HCT116 (cell line): ENCODE measurements around the gene TDG. TPM values are rescaled to one million over a fixed set of nuclear protein-coding genes. Genes with fewer than 3 reads are reported as not detected.

Experiments used
- ATAC-seq: fragments of 200-7000 bp; cut with Tn5 transposase; 2 replicates; pipeline ENCODE4 v1.9.1; 2020; ENCODE audit warnings: mild to moderate bottlenecking, moderate library complexity
- BruUV-seq: library from RNA; stranded (reverse); fragments of 400-500 nt; replicated peaks from 2 replicates; lab custom pipeline; 2021; lab: Mats Ljungman, UMichigan
- CTCF ChIA-PET: fragments of 300-600 bp; sonication (Branson Sonifier 250); formaldehyde crosslinking; loops from one replicate; lab custom pipeline; 2021; ENCODE audit warnings: antibody characterized with exemption; lab: Charles Lee
- POLR2A ChIA-PET: fragments of 300-600, 350-600 bp; sonication (Branson Sonifier 250); formaldehyde crosslinking; loops from one replicate; lab custom pipeline; 2021; ENCODE audit warnings: antibody characterized with exemption; lab: Charles Lee
- RAD21 ChIA-PET, 2 experiments: fragments of 300-600 bp; sonication (Branson Sonifier 250); formaldehyde crosslinking; loops; one replicate each; lab custom pipeline; 2023; ENCODE audit warnings: low total read pairs in 2 of 2; ENCODE audit not compliant: uncharacterized antibody in 2 of 2, unreplicated experiment in 2 of 2, low non-redundant PET in 1 of 2; lab: Charles Lee
- DNase-seq: peaks from one replicate; pipeline ENCODE4 v3.0.0-alpha.2; 2010; ENCODE audit warnings: low read depth, low spot score
- H2AFZ ChIP-seq: fragments of 200-600 bp; shearing (Covaris generic), sonication (generic); 2 replicates; pipeline ENCODE4 v1.6.1; 2017; ENCODE audit warnings: low read depth, mixed run types, mixed read lengths, antibody characterized with exemption, low read length; ENCODE audit not compliant: poor library complexity, severe bottlenecking
- H3K27ac ChIP-seq: 2 replicates; pipeline ENCODE4 v1.5.1; 2012; ENCODE audit warnings: low read depth, low read length
- H3K27me3 ChIP-seq: fragments of 200-600 bp; sonication (generic); 2 replicates; pipeline ENCODE4 v1.6.1; 2016; ENCODE audit warnings: mixed run types, low read length, mixed read lengths; ENCODE audit not compliant: insufficient read depth
- H3K36me3 ChIP-seq, 2 experiments: fragments of 200-500 bp in 1 of 2; fragments of 200-600 bp in 1 of 2; sonication (Bioruptor generic) in 1 of 2; sonication (generic) in 1 of 2; 2 replicates each; pipeline versions ENCODE4 v1.5.1 to v1.6.1; 2014 to 2016; ENCODE audit warnings: low read length in 2 of 2, inconsistent platforms in 1 of 2, mixed read lengths in 1 of 2, mixed run types in 1 of 2; ENCODE audit not compliant: insufficient read depth in 2 of 2, control insufficient read depth in 1 of 2
- H3K4me1 ChIP-seq, 2 experiments: fragments of 200-600 bp in 1 of 2; sonication (generic) in 1 of 2; 2 replicates each; pipeline versions ENCODE4 v1.5.1 to v1.6.1; 2012 to 2017; ENCODE audit warnings: low read length in 2 of 2, inconsistent platforms in 1 of 2, mild to moderate bottlenecking in 1 of 2, mixed read lengths in 1 of 2, mixed run types in 1 of 2, moderate library complexity in 1 of 2; ENCODE audit not compliant: insufficient read depth in 2 of 2, control insufficient read depth in 1 of 2
- H3K4me2 ChIP-seq: fragments of 200-600 bp; sonication (generic); 2 replicates; pipeline ENCODE4 v1.6.1; 2017; ENCODE audit warnings: mixed run types, low read length, mixed read lengths
- H3K4me3 ChIP-seq, 2 experiments: fragments of 200-600 bp in 1 of 2; sonication (generic) in 1 of 2; replicated peaks in 1 of 2; 2 replicates each; pipeline ENCODE4 v1.5.1; 2011 to 2016; ENCODE audit warnings: low read length in 2 of 2, control low read depth in 1 of 2, low read depth in 1 of 2, mild to moderate bottlenecking in 1 of 2, mixed read lengths in 1 of 2, mixed run types in 1 of 2
- H3K79me2 ChIP-seq: fragments of 200-600 bp; sonication (generic); 2 replicates; pipeline ENCODE4 v1.6.1; 2017; ENCODE audit warnings: mild to moderate bottlenecking, mixed run types, low read length, moderate library complexity, mixed read lengths; ENCODE audit not compliant: insufficient read depth
- H3K9ac ChIP-seq: fragments of 200-600 bp; sonication (generic); 2 replicates; pipeline ENCODE4 v1.6.1; 2016; ENCODE audit warnings: low read length, mixed read lengths
- H3K9me2 ChIP-seq: fragments of 200-600 bp; sonication (generic), shearing (Covaris generic); 2 replicates; pipeline ENCODE4 v1.6.1; 2017; ENCODE audit warnings: mixed run types, mild to moderate bottlenecking, moderate library complexity; ENCODE audit not compliant: insufficient read depth
- H3K9me3 ChIP-seq, 2 experiments: fragments of 200-500 bp in 1 of 2; fragments of 200-600 bp in 1 of 2; sonication (Bioruptor generic) in 1 of 2; sonication (generic) in 1 of 2; 2 replicates each; pipeline ENCODE4 v1.6.1; 2014 to 2017; ENCODE audit warnings: low read length in 2 of 2, mixed read lengths in 2 of 2, inconsistent platforms in 1 of 2, low read depth in 1 of 2, mild to moderate bottlenecking in 1 of 2, mixed run types in 1 of 2, moderate library complexity in 1 of 2; ENCODE audit not compliant: control insufficient read depth in 1 of 2, insufficient read depth in 1 of 2
- H4K20me1 ChIP-seq: fragments of 200-600 bp; sonication (generic), shearing (Covaris generic); 2 replicates; pipeline ENCODE4 v1.6.1; 2017; ENCODE audit warnings: mixed run types, mild to moderate bottlenecking, moderate library complexity; ENCODE audit not compliant: insufficient read depth
- ELF1 ChIP-seq: IDR thresholded peaks from 2 replicates; pipeline ENCODE4 v1.6.1; 2012; ENCODE audit warnings: low read depth, borderline replicate concordance
- EZH2 ChIP-seq: fragments of 200-600 bp; sonication (generic); IDR thresholded peaks from 2 replicates; pipeline ENCODE4 v1.6.1; 2017; ENCODE audit warnings: antibody characterized with exemption, mixed run types
- FOSL1 ChIP-seq: IDR thresholded peaks from 2 replicates; pipeline ENCODE4 v1.6.1; 2012; ENCODE audit warnings: low read depth
- RAD21 ChIP-seq: IDR thresholded peaks from 2 replicates; pipeline ENCODE4 v1.6.1; 2012; ENCODE audit warnings: low read depth, mild to moderate bottlenecking
- YY1 ChIP-seq: IDR thresholded peaks from 2 replicates; pipeline ENCODE4 v1.6.1; 2011; ENCODE audit warnings: low read length, low read depth, moderate library complexity, mild to moderate bottlenecking; ENCODE audit not compliant: insufficient replicate concordance; ENCODE audit errors: extremely low read depth
- ZFX ChIP-seq: fragments of 450-650 bp; IDR thresholded peaks from 2 replicates; pipeline ENCODE4 v1.6.1; 2017
- intact Hi-C: fragments of 100-400 bp; cut with micrococcal nuclease; formaldehyde crosslinking; loops from 2 replicates; pipeline ENCODE4 v1.10.0; 2022
- total RNA-seq: library from RNA; stranded (reverse); gene quantifications from one replicate; pipeline ENCODE4 v1.2.1, GENCODE V29; 2021; ENCODE audit not compliant: unreplicated experiment
- TF ChIP-seq, protein P1 (sequence below): IDR thresholded peaks from 2 replicates; pipeline ENCODE4 v1.6.1; 2012; ENCODE audit warnings: low read depth
- TF ChIP-seq, protein P2 (sequence below): IDR thresholded peaks from 2 replicates; pipeline ENCODE4 v1.6.1; 2011; ENCODE audit warnings: mild to moderate bottlenecking, low read length, moderate library complexity; ENCODE audit not compliant: insufficient replicate concordance; ENCODE audit errors: extremely low read depth

TDG gene
- total RNA-seq, 1 experiment from 2014 or later, result 23.9 TPM

DNA sequence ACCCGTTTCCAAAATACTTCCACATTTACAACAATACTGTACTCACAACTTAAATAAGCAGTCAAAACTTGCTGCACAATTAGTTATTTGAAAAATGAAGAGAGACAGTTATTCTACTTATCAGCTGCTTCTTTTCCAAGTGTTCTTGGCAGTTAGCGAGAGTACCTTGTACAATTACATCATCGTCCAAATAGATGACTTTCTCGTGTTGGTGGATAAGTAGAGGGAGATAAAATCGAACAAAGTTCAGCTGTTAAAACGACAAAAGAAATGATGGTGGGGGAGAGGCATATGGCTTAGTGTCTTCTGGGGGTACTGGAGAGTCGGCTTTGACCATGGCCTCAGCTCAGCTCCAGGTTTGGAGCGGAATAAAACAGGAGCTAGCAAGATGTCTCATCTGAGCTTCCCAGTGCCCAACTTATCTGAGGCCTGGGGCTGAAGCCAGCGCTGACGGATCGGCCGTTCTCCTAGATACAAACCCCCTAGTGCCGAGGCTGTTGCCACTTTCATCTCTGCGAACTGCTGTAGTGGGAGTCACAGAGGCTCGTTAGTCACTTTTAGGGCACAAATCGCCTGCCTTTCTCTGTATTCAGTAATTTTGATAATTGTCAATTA lies 31.7 kb downstream of the TDG start (continued):
- TF ChIP-seq FOSL1 (no peak), YY1 (no peak), RAD21 (no peak), ELF1 (no peak)

DNA sequence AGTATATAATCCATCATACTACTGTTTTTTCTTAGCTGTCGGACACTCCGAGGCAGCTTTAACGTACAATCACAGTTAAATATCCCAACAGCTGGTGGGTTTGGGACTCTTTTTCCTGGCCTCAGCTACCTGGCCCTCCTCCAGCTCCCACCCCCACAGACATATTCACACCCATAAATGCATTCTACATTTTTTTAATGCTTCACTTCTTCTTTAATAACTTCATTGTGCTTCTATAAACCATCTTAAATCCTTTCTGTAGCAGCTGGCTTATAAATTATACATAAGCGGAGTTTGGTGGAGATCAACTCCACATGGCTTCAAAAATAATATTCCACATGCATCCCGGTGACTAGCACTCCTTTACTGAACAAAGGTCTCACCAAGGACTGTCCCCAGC lies 33.3 kb downstream of the TDG start:
- Histone ChIP-seq H3K9me3 (no peaks in the 10 kb centered on the region), H3K79me2 (no peaks in the 10 kb centered on the region), H3K4me1 (no peaks in the 10 kb centered on the region), H3K4me3 (no peak overlapping the region), H3K27ac (no peak overlapping the region), H3K36me3 (no peaks in the 10 kb centered on the region), H2AFZ (no peak overlapping the region), H3K4me2 (no peak overlapping the region), H3K9ac (no peak overlapping the region), H3K9me2 (no peaks in the 10 kb centered on the region), H3K27me3 (peaks cover 15% of the 10 kb centered on the region; the same call in 1 of the 2 replicates), H4K20me1 (no peaks in the 10 kb centered on the region)
- POLR2A ChIA-PET, result no interaction called here
- ATAC-seq, result no peak
- intact Hi-C loops, result no loop called here
- no peak for DNase-seq
- TF ChIP-seq EZH2, result no peak
- TF ChIP-seq, protein P1, sequence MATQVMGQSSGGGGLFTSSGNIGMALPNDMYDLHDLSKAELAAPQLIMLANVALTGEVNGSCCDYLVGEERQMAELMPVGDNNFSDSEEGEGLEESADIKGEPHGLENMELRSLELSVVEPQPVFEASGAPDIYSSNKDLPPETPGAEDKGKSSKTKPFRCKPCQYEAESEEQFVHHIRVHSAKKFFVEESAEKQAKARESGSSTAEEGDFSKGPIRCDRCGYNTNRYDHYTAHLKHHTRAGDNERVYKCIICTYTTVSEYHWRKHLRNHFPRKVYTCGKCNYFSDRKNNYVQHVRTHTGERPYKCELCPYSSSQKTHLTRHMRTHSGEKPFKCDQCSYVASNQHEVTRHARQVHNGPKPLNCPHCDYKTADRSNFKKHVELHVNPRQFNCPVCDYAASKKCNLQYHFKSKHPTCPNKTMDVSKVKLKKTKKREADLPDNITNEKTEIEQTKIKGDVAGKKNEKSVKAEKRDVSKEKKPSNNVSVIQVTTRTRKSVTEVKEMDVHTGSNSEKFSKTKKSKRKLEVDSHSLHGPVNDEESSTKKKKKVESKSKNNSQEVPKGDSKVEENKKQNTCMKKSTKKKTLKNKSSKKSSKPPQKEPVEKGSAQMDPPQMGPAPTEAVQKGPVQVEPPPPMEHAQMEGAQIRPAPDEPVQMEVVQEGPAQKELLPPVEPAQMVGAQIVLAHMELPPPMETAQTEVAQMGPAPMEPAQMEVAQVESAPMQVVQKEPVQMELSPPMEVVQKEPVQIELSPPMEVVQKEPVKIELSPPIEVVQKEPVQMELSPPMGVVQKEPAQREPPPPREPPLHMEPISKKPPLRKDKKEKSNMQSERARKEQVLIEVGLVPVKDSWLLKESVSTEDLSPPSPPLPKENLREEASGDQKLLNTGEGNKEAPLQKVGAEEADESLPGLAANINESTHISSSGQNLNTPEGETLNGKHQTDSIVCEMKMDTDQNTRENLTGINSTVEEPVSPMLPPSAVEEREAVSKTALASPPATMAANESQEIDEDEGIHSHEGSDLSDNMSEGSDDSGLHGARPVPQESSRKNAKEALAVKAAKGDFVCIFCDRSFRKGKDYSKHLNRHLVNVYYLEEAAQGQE, result no peak
- TF ChIP-seq ZFX, result no peak
- TF ChIP-seq, protein P2, sequence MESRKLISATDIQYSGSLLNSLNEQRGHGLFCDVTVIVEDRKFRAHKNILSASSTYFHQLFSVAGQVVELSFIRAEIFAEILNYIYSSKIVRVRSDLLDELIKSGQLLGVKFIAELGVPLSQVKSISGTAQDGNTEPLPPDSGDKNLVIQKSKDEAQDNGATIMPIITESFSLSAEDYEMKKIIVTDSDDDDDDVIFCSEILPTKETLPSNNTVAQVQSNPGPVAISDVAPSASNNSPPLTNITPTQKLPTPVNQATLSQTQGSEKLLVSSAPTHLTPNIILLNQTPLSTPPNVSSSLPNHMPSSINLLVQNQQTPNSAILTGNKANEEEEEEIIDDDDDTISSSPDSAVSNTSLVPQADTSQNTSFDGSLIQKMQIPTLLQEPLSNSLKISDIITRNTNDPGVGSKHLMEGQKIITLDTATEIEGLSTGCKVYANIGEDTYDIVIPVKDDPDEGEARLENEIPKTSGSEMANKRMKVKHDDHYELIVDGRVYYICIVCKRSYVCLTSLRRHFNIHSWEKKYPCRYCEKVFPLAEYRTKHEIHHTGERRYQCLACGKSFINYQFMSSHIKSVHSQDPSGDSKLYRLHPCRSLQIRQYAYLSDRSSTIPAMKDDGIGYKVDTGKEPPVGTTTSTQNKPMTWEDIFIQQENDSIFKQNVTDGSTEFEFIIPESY, result no peak
- RAD21 ChIA-PET, result no interaction called here
- CTCF ChIA-PET, result no interaction called here
- no TSS peak for BruUV-seq
